H1 (cell line): ENCODE measurements around the gene SEMA3D. TPM values are rescaled to one million over a fixed set of nuclear protein-coding genes. Genes with fewer than 3 reads are reported as not detected.

Experiments used
- CBX5 ChIP-seq: fragments of 300-800, 300-1000 bp; sonication (generic); IDR thresholded peaks from 2 replicates; pipeline ENCODE4 v1.7.1; 2016; ENCODE audit warnings: antibody characterized with exemption, low read length, low read depth
- GABPA ChIP-seq: IDR thresholded peaks from 2 replicates; pipeline ENCODE4 v1.6.1; 2011; ENCODE audit warnings: mild to moderate bottlenecking, low read length, moderate library complexity, borderline replicate concordance; ENCODE audit not compliant: insufficient read depth
- RAD21 ChIP-seq, 2 experiments: IDR thresholded peaks in 1 of 2; conservative IDR thresholded peaks in 1 of 2; 2 replicates each; pipeline ENCODE4 v1.6.1; 2011; ENCODE audit warnings: low read depth in 2 of 2, low read length in 2 of 2, improper control_type of control experiment in 1 of 2, inconsistent platforms in 1 of 2, mild to moderate bottlenecking in 1 of 2, moderate library complexity in 1 of 2
- TAF7 ChIP-seq: optimal IDR thresholded peaks from 2 replicates; pipeline ENCODE3; 2011; ENCODE audit warnings: low read depth, mild to moderate bottlenecking, inconsistent platforms, low read length, moderate library complexity, borderline replicate concordance
- TBP ChIP-seq: IDR thresholded peaks from 2 replicates; pipeline ENCODE4 v1.6.1; 2011; ENCODE audit warnings: low read depth, low read length, improper control_type of control experiment
- polyA plus RNA-seq, 7 experiments: library from polyadenylated mRNA; depleted of rRNA in 3 of 7; stranded (reverse) in 5 of 7; unstranded in 2 of 7; fragments of >200 nt in 5 of 7; fragments of 200-250 nt in 2 of 7; gene quantifications; 1 replicate in 5 of 7; 2 replicates in 1 of 7; 4 replicates in 1 of 7; pipeline versions ENCODE4 v1.2.1 to v1.2.3, GENCODE V29; 2011 to 2013; ENCODE audit warnings: missing spikeins in 2 of 7, mixed read lengths in 2 of 7
- total RNA-seq: library from RNA; stranded (reverse); fragmentation: NEBNext Ultra II Directional; extraction: Animal tissue kit (Norgen Biotek cat#: 25700); gene quantifications from 2 replicates; pipeline ENCODE4 v1.2.1, GENCODE V29; 2021

The SEMA3D gene
- total and polyA plus RNA-seq, 2 of the 8 experiments (the other 6 are each of a cell fraction or from before 2014, with no cell fraction given) = 1.6 to 3.5 TPM

DNA sequence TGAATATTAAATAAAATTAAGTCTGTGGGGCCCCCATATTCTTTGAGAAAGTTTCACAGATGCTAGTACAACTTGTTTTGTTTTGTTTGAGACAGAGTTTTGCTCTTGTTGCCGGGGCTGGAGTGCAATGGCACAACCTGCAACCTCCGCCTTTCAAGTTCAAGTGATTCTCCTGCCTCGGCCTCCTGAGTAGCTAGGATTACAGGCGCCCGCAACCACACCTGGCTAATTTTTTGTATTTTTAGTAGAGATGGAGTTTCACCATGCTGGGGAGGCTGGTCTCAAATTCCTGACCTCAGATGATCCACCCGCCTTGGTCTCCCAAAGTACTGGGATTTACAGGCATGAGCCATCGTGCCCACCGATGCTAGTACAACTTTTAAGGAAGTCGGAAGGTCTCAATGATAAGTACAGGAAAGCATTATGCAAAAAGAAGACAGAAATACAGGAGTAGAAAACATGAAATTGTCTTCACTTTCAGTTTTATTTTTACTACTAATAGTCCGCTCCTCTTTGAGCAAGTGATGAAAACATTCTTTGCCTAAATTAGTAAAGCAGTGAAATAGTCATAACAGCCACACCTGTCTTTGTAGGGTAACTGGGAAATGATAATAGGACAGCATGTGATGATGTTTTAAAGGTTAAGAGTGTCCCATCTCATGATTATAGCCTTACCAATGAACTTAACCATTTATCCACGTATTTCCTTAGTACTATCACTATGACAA is 147.5 kb downstream of the SEMA3D start (continued):
- TF ChIP-seq TAF7 = no peak
- TF ChIP-seq GABPA = no peak
- TF ChIP-seq CBX5 = no peak
- TF ChIP-seq TBP = no peak
- TF ChIP-seq RAD21 (IDR thresholded peaks at IDR 0.05 in 1 of 2, conservative IDR thresholded peaks at IDR 0.05 in 1 of 2; ENCODE audit: low read depth in 2 of 2, low read length in 2 of 2) = no peak
